GM23338 (cell line): ENCODE results near the gene DRC3.

ENCODE experiments used
- CREB1 ChIP-seq: fragments of 250-450 bp; sonication (Bioruptor Pico); IDR thresholded peaks from 2 replicates; pipeline ENCODE4 v1.5.0; 2020; ENCODE audit warnings: low read depth, mild to moderate bottlenecking, moderate library complexity
- EZH2 ChIP-seq: fragments of 200-600 bp; sonication (generic); IDR thresholded peaks from one replicate; pipeline ENCODE4 v1.8.0; 2017; ENCODE audit warnings: antibody characterized with exemption, mild to moderate bottlenecking, low read depth; ENCODE audit not compliant: unreplicated experiment
- POLR2AphosphoS5 ChIP-seq: IDR thresholded peaks from 2 replicates; pipeline ENCODE4 v1.6.1; 2016; ENCODE audit warnings: antibody characterized with exemption, low read depth
- TF ChIP-seq, protein P1 (sequence below), 2 experiments: fragments of 200-600 bp in 1 of 2; sonication (generic) in 1 of 2; conservative IDR thresholded peaks; 2 replicates each; pipeline versions ENCODE4 v1.5.1 to v1.6.1; 2016 to 2017; ENCODE audit warnings: antibody characterized with exemption in 2 of 2, low read depth in 2 of 2, mild to moderate bottlenecking in 2 of 2, moderate library complexity in 1 of 2
- TF ChIP-seq, protein P2 (sequence below): IDR thresholded peaks from one replicate; pipeline ENCODE4 v1.6.1; 2018; ENCODE audit warnings: antibody characterized with exemption; ENCODE audit not compliant: unreplicated experiment

DNA sequence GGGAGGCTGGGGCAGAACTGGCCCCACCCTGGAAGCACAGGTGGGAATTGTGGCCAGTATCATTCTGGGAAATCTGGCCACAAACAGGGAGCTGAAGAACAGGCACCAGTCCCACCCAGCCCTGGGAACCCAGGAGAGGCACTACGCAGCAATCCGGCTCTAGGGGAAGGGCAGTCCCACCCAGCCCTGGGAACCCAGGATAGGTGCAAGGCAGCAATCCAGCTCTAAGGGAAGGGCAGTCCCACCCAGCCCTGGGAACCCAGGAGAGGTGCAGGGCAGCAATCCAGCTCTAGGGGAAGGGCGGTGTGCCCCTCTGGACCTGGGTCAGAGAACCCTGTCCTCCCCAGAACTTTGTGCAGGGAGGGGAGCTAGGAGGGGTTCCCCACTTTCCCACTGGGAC lies 7.1 kb downstream of the DRC3 start:
- TF ChIP-seq, protein P1, sequence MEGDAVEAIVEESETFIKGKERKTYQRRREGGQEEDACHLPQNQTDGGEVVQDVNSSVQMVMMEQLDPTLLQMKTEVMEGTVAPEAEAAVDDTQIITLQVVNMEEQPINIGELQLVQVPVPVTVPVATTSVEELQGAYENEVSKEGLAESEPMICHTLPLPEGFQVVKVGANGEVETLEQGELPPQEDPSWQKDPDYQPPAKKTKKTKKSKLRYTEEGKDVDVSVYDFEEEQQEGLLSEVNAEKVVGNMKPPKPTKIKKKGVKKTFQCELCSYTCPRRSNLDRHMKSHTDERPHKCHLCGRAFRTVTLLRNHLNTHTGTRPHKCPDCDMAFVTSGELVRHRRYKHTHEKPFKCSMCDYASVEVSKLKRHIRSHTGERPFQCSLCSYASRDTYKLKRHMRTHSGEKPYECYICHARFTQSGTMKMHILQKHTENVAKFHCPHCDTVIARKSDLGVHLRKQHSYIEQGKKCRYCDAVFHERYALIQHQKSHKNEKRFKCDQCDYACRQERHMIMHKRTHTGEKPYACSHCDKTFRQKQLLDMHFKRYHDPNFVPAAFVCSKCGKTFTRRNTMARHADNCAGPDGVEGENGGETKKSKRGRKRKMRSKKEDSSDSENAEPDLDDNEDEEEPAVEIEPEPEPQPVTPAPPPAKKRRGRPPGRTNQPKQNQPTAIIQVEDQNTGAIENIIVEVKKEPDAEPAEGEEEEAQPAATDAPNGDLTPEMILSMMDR (conservative IDR thresholded peaks at IDR 0.05; ENCODE audit: low read depth in 2 of 2): no peak
- TF ChIP-seq EZH2: no peak
- no peak for TF ChIP-seq CREB1
- TF ChIP-seq POLR2AphosphoS5: no peak
- TF ChIP-seq, protein P2, sequence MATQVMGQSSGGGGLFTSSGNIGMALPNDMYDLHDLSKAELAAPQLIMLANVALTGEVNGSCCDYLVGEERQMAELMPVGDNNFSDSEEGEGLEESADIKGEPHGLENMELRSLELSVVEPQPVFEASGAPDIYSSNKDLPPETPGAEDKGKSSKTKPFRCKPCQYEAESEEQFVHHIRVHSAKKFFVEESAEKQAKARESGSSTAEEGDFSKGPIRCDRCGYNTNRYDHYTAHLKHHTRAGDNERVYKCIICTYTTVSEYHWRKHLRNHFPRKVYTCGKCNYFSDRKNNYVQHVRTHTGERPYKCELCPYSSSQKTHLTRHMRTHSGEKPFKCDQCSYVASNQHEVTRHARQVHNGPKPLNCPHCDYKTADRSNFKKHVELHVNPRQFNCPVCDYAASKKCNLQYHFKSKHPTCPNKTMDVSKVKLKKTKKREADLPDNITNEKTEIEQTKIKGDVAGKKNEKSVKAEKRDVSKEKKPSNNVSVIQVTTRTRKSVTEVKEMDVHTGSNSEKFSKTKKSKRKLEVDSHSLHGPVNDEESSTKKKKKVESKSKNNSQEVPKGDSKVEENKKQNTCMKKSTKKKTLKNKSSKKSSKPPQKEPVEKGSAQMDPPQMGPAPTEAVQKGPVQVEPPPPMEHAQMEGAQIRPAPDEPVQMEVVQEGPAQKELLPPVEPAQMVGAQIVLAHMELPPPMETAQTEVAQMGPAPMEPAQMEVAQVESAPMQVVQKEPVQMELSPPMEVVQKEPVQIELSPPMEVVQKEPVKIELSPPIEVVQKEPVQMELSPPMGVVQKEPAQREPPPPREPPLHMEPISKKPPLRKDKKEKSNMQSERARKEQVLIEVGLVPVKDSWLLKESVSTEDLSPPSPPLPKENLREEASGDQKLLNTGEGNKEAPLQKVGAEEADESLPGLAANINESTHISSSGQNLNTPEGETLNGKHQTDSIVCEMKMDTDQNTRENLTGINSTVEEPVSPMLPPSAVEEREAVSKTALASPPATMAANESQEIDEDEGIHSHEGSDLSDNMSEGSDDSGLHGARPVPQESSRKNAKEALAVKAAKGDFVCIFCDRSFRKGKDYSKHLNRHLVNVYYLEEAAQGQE: no peak
